DOHH2 (cell line): ENCODE data around the gene TPP1.

Experiments
- CTCF ChIP-seq: fragments of 200-600 bp; sonication (generic); IDR thresholded peaks from one replicate; pipeline ENCODE4 v1.5.1; 2014; ENCODE audit warnings: antibody characterized with exemption, mild to moderate bottlenecking, low read depth, low read length; ENCODE audit not compliant: poor library complexity, severe bottlenecking
- EZH2phosphoT487 ChIP-seq: fragments of 200-600 bp; sonication (generic); IDR thresholded peaks from 2 replicates; pipeline ENCODE4 v1.6.1; 2017; ENCODE audit warnings: borderline replicate concordance, mild to moderate bottlenecking, antibody characterized with exemption, low read length, moderate library complexity, mixed read lengths

- no peak for TF ChIP-seq CTCF
- TF ChIP-seq EZH2phosphoT487 = no peak
These were observed 47.3 kb upstream of the TPP1 start for GRCh38 chr11:6666302-6667183.
